Peyer's patch (tissue), 4 donors: ENCODE measurements around the gene SLC16A4. TPM values are rescaled to one million over a fixed set of nuclear protein-coding genes. Genes with fewer than 3 reads are reported as not detected.
A peak's percentile ranks its signal among the peaks of the same experiment; 100 is the strongest.

Experiments used
- DNase-seq, 3 donors: peaks; one replicate each; pipeline ENCODE4 v3.0.0-alpha.2; 2017 to 2019
- H3K27ac ChIP-seq, 4 donors: fragments of 200-600 bp; sonication (generic); one replicate each; pipeline ENCODE4 v1.5.1; 2016 to 2019
- H3K27me3 ChIP-seq, 2 donors: fragments of 200-600 bp; sonication (generic); one replicate each; pipeline ENCODE4 v1.5.1; 2019
- H3K36me3 ChIP-seq, 3 donors: fragments of 200-600 bp; sonication (generic); one replicate each; pipeline ENCODE4 v1.5.1; 2016 to 2019
- H3K4me1 ChIP-seq, 4 donors: fragments of 200-600 bp; sonication (generic); one replicate each; pipeline ENCODE4 v1.5.1; 2016 to 2019
- H3K4me3 ChIP-seq, 4 donors: fragments of 200-600 bp; sonication (generic); 1 replicate in 3 of 4; 2 replicates in 1 of 4; pipeline ENCODE4 v1.5.1; 2016 to 2019; ENCODE audit warnings: mild to moderate bottlenecking in 1 of 4
- H3K9me3 ChIP-seq, 4 donors: fragments of 200-600 bp; sonication (generic); one replicate each; pipeline ENCODE4 v1.5.1; 2016 to 2019; ENCODE audit warnings: mild to moderate bottlenecking in 1 of 4
- POLR2A ChIP-seq, 2 donors: fragments of 450-650 bp; IDR thresholded peaks; one replicate each; pipeline ENCODE4 v1.5.1; 2017; ENCODE audit warnings: antibody characterized with exemption in 2 of 2, mild to moderate bottlenecking in 2 of 2, moderate library complexity in 2 of 2
- total RNA-seq, 4 donors: library from RNA; depleted of rRNA; stranded (reverse); fragments of >200 nt; gene quantifications; one replicate each; pipeline ENCODE4 v1.1.0, GENCODE V29; 2016
- TF ChIP-seq, protein P1 (sequence below), 6 experiments: fragments of 450-650 bp in 4 of 6; fragments of 200-600 bp in 2 of 6; sonication (generic) in 1 of 6; IDR thresholded peaks; one replicate each; pipeline ENCODE4 v1.5.1; 2017 to 2019; ENCODE audit warnings: antibody characterized with exemption in 6 of 6, mild to moderate bottlenecking in 3 of 6, moderate library complexity in 1 of 6

Gene SLC16A4
- total RNA-seq, 4 donors from 2014 or later = 10.1 to 26.1 (median 13.0) TPM

DNA sequence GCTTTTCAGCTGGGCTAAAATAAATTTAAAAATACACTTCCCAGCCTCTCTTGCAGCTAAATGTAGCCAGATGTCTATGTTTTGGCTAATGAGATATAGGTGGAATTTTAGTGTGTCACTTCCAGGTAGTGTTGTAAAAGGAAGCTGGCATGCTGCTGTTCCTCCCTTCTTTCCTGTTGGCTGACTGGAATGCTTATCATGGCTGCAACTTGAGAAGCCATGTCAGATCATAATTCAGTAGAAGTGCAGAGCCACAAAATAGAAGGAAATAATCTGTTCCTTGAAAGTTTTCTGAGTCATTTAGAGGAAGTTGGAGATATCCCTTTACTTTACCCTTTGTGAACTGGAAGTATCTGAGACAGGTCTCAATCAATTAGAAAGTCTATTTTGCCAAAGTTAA lies 62.6 kb downstream of the SLC16A4 start:
- TF ChIP-seq, protein P1, sequence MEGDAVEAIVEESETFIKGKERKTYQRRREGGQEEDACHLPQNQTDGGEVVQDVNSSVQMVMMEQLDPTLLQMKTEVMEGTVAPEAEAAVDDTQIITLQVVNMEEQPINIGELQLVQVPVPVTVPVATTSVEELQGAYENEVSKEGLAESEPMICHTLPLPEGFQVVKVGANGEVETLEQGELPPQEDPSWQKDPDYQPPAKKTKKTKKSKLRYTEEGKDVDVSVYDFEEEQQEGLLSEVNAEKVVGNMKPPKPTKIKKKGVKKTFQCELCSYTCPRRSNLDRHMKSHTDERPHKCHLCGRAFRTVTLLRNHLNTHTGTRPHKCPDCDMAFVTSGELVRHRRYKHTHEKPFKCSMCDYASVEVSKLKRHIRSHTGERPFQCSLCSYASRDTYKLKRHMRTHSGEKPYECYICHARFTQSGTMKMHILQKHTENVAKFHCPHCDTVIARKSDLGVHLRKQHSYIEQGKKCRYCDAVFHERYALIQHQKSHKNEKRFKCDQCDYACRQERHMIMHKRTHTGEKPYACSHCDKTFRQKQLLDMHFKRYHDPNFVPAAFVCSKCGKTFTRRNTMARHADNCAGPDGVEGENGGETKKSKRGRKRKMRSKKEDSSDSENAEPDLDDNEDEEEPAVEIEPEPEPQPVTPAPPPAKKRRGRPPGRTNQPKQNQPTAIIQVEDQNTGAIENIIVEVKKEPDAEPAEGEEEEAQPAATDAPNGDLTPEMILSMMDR (IDR thresholded peaks at IDR 0.05) = no peak
- no peak for TF ChIP-seq POLR2A (IDR thresholded peaks at IDR 0.05)
- Histone ChIP-seq H3K4me1 (no peaks in the 10 kb centered on the region), H3K4me3 (no peak overlapping the region), H3K27me3 (no peaks in the 10 kb centered on the region), H3K27ac (no peak overlapping the region), H3K9me3 (no peaks in the 10 kb centered on the region), H3K36me3 (no peaks in the 10 kb centered on the region)
- no peak for DNase-seq

DNA sequence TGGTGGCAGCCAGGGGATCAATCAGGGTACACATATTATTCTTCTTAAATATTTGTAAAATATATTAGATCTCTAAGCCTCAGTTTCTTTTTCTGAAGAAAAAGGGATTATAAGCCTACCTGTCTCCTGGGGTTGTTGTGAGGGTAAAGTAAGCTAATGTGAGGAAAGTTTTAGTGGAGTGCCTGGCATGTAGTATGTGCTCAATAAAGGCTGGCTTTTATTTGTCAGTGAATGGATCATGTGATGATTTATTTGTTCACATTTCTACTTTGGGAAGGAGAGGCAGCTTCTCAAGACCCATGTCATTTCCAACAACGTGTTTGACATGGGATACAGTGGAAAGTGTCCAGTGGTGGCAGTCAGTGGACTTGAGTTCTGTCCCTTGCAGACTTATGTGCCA lies 64.0 kb downstream of the SLC16A4 start:
- Histone ChIP-seq H3K9me3 (no peaks in the 10 kb centered on the region), H3K4me3 (no peak overlapping the region), H3K36me3 (no peaks in the 10 kb centered on the region), H3K27me3 (no peaks in the 10 kb centered on the region), H3K27ac (no peak overlapping the region), H3K4me1 (no peaks in the 10 kb centered on the region)
- TF ChIP-seq, protein P1 (IDR thresholded peaks at IDR 0.05) = no peak
- TF ChIP-seq POLR2A (IDR thresholded peaks at IDR 0.05) = no peak
- no peak for DNase-seq

DNA sequence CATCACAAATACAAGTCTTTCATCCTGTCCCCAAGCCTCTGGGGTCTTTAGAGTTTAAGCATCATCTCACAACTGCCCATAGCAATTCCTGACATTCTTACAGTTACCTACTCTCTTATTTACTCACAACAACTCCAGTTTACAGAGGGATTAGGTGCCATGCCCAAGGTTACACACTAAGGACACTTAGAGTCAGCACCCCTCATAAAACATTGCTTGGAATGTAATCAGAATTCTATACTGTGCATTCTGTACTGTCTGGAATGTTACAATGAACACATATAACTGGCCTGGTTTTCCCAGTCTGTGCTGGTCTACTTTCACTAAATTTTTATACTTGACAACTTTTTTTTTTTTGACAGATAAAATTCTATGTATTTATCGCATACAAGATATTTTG lies 66.2 kb downstream of the SLC16A4 start:
- Histone ChIP-seq H3K36me3 (no peaks in the 10 kb centered on the region), H3K4me1 (no peaks in the 10 kb centered on the region), H3K9me3 (no peaks in the 10 kb centered on the region), H3K27ac (no peak overlapping the region), H3K27me3 (no peaks in the 10 kb centered on the region), H3K4me3 (no peak overlapping the region)
- DNase-seq = no peak
- TF ChIP-seq POLR2A (IDR thresholded peaks at IDR 0.05) = no peak
- TF ChIP-seq, protein P1 (IDR thresholded peaks at IDR 0.05) = no peak

DNA sequence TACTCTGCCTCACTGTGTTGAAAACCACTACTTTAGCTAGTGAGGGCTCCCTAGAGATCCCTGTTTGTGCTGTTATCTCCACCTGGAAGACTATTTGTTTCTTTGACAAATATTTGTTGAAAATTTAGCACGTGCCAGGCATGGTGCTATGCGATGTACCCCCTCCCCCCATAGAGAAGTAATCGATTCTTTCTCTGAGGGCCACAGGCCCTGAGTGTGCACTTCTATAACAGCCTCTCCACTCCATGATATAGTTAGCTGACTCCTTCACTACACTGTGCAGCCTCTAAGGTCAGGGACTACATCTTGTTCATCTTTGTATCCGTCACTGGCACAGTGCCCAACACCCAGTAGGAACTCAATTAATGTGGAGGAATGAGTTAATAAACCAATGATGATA lies 69.0 kb downstream of the SLC16A4 start:
- Histone ChIP-seq H3K9me3 (no peaks in the 10 kb centered on the region), H3K27me3 (no peaks in the 10 kb centered on the region), H3K4me3 (no peak overlapping the region), H3K36me3 (no peaks in the 10 kb centered on the region), H3K4me1 (peaks cover 0 to 5% (median 0%) of the 10 kb centered on the region in 4 donors), H3K27ac (no peak overlapping the region)
- DNase-seq = peak in 1 of 3 donors; percentile 28
- TF ChIP-seq, protein P1 (IDR thresholded peaks at IDR 0.05) = no peak
- no peak for TF ChIP-seq POLR2A (IDR thresholded peaks at IDR 0.05)

DNA sequence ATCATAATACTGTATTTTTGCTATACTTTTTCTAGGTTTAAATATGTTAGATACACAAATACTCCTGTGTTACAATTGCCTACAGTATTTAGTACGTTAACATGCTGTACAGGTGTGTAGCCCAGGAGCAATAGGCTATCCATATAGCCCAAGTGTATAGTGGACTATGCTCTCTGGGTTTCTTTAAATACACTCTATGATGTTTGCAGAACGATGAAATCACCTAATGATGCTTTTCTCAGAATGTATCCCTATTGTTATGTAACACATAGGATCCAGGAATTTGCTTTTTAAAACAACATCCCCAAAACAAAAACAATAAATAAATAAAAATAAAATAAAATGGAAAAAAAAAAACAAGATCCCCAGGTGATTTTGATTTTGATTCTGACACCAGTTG lies 69.8 kb downstream of the SLC16A4 start:
- Histone ChIP-seq H3K36me3 (no peaks in the 10 kb centered on the region), H3K27ac (no peak overlapping the region), H3K27me3 (no peaks in the 10 kb centered on the region), H3K4me3 (no peak overlapping the region), H3K4me1 (peaks cover 0 to 5% (median 0%) of the 10 kb centered on the region in 4 donors), H3K9me3 (no peaks in the 10 kb centered on the region)
- TF ChIP-seq, protein P1 (IDR thresholded peaks at IDR 0.05) = no peak
- no peak for TF ChIP-seq POLR2A (IDR thresholded peaks at IDR 0.05)
- DNase-seq = no peak

DNA sequence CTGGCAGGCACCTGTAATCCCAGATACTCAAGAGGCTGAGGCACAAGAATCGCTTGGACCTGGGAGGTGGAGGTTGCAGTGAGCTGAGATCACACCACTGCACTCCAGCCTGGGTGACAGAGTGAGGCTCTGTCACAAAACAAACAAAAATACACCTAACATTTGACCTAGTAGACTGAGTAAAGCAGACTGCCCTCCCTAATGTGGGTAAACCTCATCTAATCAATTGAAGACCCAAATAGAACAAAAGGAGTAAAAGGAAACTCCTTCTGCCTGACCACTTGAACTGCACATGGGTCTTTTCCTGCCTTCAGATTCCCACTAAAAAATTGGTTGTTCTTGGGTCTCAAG lies 70.7 kb downstream of the SLC16A4 start:
- Histone ChIP-seq H3K27ac (no peak overlapping the region), H3K27me3 (no peaks in the 10 kb centered on the region), H3K36me3 (no peaks in the 10 kb centered on the region), H3K4me1 (peaks cover 0 to 5% (median 0%) of the 10 kb centered on the region in 4 donors), H3K9me3 (no peaks in the 10 kb centered on the region), H3K4me3 (no peak overlapping the region)
- no peak for DNase-seq
- TF ChIP-seq, protein P1 (IDR thresholded peaks at IDR 0.05) = no peak
- no peak for TF ChIP-seq POLR2A (IDR thresholded peaks at IDR 0.05)
